HG02588 (cell line): ENCODE data around the gene MYCBPAP.
"Not testable (repeated sequence)": the region's sequence is repeated elsewhere in the genome, so short reads cannot be mapped to it uniquely, and the experiment has no call there.

Experiments used
- ATAC-seq: cut with Tn5 transposase; IDR thresholded peaks from one replicate; pipeline ENCODE4 v1.9.1; 2021; ENCODE audit warnings: mild to moderate bottlenecking, moderate library complexity; ENCODE audit not compliant: unreplicated experiment

MYCBPAP gene

GRCh38 chr17:50471009-50471905, 37.0 kb upstream of the MYCBPAP start:
- no peak for ATAC-seq

- ATAC-seq: no peak
These were observed 36.0 kb upstream of the MYCBPAP start for GRCh38 chr17:50472286-50472685.

GRCh38 chr17:50472761-50473161, 35.5 kb upstream of the MYCBPAP start:
- not testable (repeated sequence) for ATAC-seq

- no peak for ATAC-seq
These were observed 34.3 kb upstream of the MYCBPAP start for GRCh38 chr17:50473901-50474300.

DNA sequence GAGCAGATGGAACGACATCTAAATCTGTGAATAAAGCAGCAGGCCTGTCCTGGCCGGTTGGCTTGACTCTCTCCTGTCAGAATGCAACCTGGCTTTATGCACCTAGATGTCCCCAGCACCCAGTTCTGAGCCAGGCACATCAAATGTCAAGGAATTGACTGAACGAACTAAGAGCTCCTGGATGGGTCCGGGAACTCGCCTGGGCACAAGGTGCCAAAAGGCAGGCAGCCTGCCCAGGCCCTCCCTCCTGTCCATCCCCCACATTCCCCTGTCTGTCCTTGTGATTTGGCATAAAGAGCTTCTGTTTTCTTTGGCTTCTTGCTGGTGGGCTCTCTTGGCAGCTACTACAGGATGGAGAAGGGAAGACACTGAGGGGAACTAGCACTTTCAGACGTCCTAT, 33.7 kb upstream of the MYCBPAP start:
- no peak for ATAC-seq

GRCh38 chr17:50475362-50475761, 32.9 kb upstream of the MYCBPAP start:
- no peak for ATAC-seq

DNA sequence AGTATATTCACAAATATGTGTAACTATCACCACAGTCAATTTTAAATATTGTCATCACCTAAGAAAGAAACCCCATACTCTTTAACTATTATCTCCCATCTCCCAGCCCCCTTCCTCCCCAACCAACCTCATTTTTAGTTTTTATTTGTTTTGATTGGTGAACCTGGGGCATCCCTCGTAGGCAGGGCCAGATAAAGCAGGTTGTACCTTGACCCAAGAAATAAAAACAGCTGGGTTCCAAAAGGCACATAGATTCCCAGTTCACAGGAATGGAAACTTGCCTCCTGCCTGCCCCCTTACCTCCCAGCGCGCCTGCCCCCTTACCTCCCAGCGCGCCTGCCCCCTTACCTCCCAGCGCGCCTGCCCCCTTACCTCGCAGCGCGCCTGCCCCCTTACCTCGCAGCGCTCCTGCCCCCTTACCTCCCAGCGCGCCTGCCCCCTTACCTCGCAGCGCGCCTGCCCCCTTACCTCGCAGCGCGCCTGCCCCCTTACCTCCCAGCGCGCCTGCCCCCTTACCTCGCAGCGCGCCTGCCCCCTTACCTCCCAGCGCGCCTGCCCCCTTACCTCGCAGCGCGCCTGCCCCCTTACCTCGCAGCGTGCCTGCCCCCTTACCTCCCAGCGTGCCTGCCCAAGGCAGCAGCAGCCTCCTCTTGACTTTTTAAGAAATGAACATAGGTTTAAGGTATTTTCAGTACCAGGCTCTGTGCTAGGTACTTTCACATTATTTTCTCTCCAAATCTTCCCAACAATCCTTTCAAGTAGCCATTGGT, 32.3 kb upstream of the MYCBPAP start:
- not testable (repeated sequence) for ATAC-seq

GRCh38 chr17:50476545-50477315, 31.5 kb upstream of the MYCBPAP start:
- no peak for ATAC-seq

DNA sequence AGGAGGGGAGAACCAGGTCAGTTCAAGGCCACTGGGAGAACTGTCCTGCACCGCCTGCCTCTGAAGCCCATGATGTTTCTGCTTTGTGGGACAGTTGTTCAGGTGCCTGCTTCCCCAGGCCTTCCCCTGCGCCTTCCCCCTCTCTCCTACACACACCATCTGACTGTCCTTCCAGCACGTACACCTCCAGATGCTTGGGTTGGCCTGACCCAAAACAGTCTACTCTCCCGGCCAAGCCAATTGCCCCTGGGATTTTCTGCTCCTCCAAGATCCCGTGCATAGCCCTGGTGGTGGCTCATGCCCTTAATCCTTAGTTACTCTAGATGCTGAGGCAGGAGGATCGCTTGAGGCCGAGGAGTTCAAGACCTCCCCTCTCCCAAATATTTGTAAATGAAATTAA, 30.3 kb upstream of the MYCBPAP start:
- ATAC-seq: no peak

DNA sequence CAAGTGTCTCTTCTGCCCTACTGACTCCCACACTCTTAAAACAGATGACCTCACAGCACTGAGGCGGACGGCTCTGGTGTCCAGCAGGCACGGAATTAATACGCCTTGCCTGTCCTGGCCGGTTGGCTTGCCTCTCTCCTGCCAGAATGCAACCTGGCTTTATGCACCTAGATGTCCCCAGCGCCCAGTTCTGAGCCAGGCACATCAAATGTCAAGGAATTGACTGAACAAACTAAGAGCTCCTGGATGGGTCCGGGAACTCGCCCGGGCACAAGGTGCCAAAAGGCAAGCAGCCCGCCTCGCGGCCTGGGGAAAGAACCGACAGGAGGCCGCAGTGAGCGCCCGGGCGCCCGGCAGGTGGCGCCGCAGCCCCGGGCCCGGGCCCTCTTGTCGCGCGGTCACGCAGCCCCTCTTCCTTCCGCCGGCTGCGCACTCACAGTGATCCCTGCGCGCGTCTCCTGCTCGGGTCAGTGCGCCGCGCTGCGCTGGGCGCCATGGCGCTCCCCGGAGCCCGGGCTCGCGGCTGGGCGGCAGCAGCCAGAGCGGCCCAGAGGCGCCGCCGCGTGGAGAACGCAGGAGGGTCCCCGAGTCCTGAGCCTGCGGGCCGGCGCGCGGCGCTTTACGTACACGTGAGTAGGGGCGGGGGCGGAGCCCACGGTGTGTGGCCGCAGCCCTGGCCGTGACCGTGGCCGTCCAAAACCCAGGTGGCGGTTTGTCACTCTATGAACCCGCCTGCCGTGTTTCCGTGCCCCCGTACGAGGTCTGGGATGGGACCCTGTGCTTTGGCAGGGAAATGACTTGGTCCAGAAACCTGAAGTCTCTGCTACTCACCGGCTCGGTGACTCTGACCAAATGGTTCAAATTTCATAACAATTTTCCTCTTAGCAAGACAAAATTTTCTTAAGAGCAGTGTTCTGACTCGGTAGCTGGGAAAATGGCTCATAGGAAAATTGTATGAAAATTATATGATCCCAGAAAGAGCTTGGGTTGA, 29.6 kb upstream of the MYCBPAP start, which contains the start of gene RSAD1:
RSAD1 (plus strand) TSS at position 470 of the 991 bp plus-strand sequence; CDS start at position 495, 25 bp downstream.
- ATAC-seq: peak; percentile 89

- ATAC-seq: no peak
These were observed 28.6 kb upstream of the MYCBPAP start for GRCh38 chr17:50479522-50480141.

GRCh38 chr17:50480142-50480764, 28.0 kb upstream of the MYCBPAP start:
- ATAC-seq: no peak

DNA sequence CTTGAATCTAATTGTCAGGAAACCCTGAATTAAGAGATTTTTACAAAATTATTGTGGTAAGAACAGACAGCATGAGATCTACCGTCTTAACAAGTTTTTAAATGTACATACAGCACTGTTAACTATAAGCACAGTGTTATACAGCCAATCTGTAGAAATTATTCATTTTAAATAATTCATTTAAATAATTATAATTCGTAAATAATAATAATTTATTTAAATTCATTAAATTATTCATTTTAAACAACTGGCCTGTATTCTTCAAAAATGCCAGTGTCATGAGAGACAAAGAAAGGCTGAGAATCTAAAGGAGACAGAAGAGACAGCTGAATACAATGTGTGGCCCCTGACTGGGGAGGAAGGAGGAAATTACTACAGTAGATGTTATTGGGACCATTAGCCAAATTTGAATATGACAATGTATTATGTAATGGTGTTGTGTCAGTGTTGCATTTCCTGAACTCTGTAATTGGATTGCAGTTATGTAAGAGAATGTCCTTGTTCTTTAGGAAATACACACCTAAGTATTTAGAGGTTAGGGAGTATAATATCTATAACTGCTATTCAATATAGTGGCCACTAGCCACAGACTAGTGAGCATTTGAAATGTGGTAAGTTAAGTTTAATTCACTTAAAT, 27.3 kb upstream of the MYCBPAP start:
- no peak for ATAC-seq

DNA sequence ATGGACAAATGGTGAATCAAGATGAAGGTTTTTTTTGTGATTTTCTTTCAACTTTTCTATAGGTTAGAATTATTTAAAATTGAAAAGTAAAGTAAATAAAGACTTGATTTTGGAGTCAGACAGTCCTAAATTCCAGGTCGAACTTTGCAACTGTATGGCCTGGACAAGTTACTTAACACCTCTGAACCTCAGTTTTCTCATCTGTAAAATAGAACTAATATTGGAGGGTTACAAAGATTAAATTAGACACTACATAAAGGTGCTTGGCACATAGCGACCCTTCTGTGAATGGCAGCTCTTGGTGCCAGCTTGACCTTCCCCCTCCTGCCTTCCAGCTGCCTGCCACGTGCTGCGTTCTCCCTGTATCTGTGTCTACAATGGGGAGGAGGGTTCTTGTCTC, 26.6 kb upstream of the MYCBPAP start:
- ATAC-seq: no peak

DNA sequence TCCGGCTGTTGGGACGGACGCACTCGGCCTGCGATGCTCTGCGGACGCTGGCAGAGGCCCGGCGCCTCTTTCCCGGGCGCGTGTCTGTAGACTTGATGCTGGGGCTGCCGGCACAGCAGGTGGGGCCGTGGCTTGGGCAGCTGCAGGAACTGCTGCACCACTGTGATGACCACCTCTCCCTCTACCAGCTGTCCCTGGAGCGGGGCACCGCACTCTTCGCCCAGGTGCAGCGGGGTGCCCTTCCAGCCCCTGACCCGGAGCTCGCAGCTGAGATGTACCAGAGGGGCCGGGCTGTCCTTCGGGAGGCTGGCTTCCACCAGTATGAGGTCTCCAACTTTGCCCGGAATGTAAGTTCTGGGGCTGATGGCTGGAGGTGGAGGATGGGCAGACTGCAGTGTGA, 26.1 kb upstream of the MYCBPAP start:
- ATAC-seq: no peak

DNA sequence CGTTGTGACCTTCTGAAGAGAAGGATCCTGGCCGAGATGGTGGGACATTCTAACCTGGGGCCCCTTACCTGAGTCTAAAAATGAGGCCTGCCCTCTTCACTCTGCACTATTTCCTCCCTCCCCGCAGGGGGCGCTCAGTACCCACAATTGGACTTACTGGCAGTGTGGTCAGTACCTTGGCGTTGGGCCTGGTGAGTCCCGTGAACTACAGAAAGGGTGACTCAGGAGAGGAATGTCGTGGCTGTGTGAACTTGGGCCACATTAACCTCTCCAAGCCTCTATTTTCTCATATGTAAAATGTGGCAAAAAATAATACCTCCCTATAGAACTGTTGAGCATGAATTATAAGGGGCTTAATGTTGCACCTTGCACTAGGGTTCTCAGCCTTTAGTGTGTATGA, 25.7 kb upstream of the MYCBPAP start:
- no peak for ATAC-seq

DNA sequence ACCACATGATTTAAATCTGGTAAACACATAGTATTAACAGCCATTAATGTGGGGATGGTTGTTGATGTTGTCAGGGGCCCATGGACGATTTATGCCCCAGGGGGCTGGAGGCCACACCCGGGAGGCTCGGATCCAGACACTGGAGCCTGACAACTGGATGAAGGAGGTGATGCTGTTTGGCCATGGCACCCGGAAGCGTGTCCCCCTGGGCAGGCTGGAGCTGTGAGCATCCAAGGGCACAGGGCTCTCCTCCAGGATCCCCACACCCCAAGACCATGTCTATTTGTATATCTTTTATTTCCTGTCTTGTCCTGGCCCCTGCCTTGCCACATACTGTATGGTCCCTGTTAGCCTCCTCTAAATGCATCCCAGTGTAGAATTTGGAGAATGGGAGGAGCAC, 25.0 kb upstream of the MYCBPAP start:
- ATAC-seq: no peak

GRCh38 chr17:50484386-50485155, 23.7 kb upstream of the MYCBPAP start:
- ATAC-seq: no peak
